ENCODE results near the gene SLC19A1.
"Not testable (repeated sequence)": the region's sequence is repeated elsewhere in the genome, so short reads cannot be mapped to it uniquely, and the experiment has no call there.

SLC19A1 gene

GRCh38 chr21:45568383-45568782 is 26.1 kb upstream of the SLC19A1 start:
- H3K4me1 ChIP-seq (ENCODE audit: insufficient read depth, low read length), result no peaks in the 10 kb centered on the region

DNA sequence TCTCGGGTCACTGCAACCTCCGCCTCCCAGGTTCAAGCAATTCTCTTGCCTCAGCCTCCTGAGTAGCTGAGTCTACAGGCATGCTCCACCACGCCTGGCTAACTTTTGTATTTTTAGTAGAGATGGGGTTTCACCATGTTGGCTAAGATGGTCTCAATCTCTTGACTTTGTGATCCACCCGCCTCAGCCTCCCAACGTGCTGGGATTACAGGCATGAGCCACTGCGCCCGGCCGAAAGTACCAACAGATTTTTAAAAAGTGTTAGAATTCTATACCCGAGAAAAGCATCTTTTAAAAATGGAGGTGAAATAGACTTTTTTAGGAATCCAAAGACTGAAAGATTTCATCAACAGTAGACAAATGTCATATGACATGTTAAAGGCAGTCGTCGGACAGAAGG is 21.9 kb upstream of the SLC19A1 start:
- H3K27me3 ChIP-seq (ENCODE audit: insufficient read depth, low read length); H3K36me3 ChIP-seq (ENCODE audit: insufficient read depth, low read length); H3K27ac ChIP-seq (ENCODE audit: low read depth, low read length); H3K4me3 ChIP-seq (ENCODE audit: low read length); H3K9ac ChIP-seq (ENCODE audit: low read depth, low read length); H3K4me1 ChIP-seq (ENCODE audit: insufficient read depth, low read length); H3K9me3 ChIP-seq (ENCODE audit: insufficient read depth, low read depth, low read length): not testable (repeated sequence)
- WGBS, result 94% methylated on average over 11 of the region's 11 CpGs

More at GRCh38 chr21:45568383-45568782, 26.1 kb upstream of the SLC19A1 start:
- Histone ChIP-seq H3K4me3 (ENCODE audit: low read length) (no peak overlapping the region), H3K9ac (ENCODE audit: low read depth, low read length) (no peak overlapping the region), H3K27me3 (ENCODE audit: insufficient read depth, low read length) (no peaks in the 10 kb centered on the region; the same call in 1 of the 2 replicates), H3K36me3 (ENCODE audit: insufficient read depth, low read length) (no peaks in the 10 kb centered on the region), H3K9me3 (ENCODE audit: insufficient read depth, low read depth, low read length) (peaks cover 3% of the 10 kb centered on the region; the same call in 1 of the 2 replicates), H3K27ac (ENCODE audit: low read depth, low read length) (no peak overlapping the region)
- WGBS, result 98% methylated on average over 2 of the region's 3 CpGs

- peaks cover under 1% of the 10 kb centered on the region; the same call in 1 of the 2 replicates for H3K27me3 ChIP-seq (ENCODE audit: insufficient read depth, low read length)
- H3K36me3 ChIP-seq (ENCODE audit: insufficient read depth, low read length), result no peaks in the 10 kb centered on the region
- no peak overlapping the region for H3K4me3 ChIP-seq (ENCODE audit: low read length)
- H3K9me3 ChIP-seq (ENCODE audit: insufficient read depth, low read depth, low read length), result peaks cover 3% of the 10 kb centered on the region; the same call in 1 of the 2 replicates
- H3K9ac ChIP-seq (ENCODE audit: low read depth, low read length), result no peak overlapping the region
- WGBS, result 89% methylated on average over 5 of the region's 6 CpGs
- no peaks in the 10 kb centered on the region; the same call in 1 of the 2 replicates for H3K4me1 ChIP-seq (ENCODE audit: insufficient read depth, low read length)
- H3K27ac ChIP-seq (ENCODE audit: low read depth, low read length), result no peak overlapping the region
These were observed 20.7 kb upstream of the SLC19A1 start for GRCh38 chr21:45562965-45563364.

- no peaks in the 10 kb centered on the region for H3K36me3 ChIP-seq (ENCODE audit: insufficient read depth, low read length)
- no peak overlapping the region for H3K9ac ChIP-seq (ENCODE audit: low read depth, low read length)
- 90% methylated on average over 10 of the region's 10 CpGs for WGBS
- peaks cover 3% of the 10 kb centered on the region; the same call in 1 of the 2 replicates for H3K9me3 ChIP-seq (ENCODE audit: insufficient read depth, low read depth, low read length)
- no peaks in the 10 kb centered on the region; the same call in 1 of the 2 replicates for H3K4me1 ChIP-seq (ENCODE audit: insufficient read depth, low read length)
- H3K4me3 ChIP-seq (ENCODE audit: low read length), result no peak overlapping the region
- no peak overlapping the region for H3K27ac ChIP-seq (ENCODE audit: low read depth, low read length)
- peaks cover 5% of the 10 kb centered on the region; the same call in 1 of the 2 replicates for H3K27me3 ChIP-seq (ENCODE audit: insufficient read depth, low read length)
These were observed 20.2 kb upstream of the SLC19A1 start for GRCh38 chr21:45562402-45562801.

DNA sequence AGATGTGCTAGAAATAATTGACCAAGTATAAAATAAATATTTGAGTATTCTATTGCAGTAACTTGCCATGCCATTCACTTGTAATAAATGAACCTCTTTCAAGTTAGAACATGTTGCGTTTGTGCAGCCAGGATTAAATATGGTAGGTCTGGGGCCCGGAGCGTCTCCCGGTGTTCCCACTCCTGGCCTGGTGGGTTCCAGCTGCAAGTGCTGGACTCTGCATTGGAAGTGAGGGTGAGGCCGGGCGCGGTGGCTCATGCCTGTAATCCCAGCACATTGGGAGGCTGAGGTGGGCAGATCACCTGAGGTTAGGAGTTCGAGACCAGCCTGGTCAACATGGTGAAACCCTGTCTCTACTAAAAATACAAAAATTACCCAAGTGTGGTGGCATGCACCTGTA is 19.0 kb upstream of the SLC19A1 start:
- 97% methylated on average over 8 of the region's 8 CpGs for WGBS
- not testable (repeated sequence) for H3K9ac ChIP-seq (ENCODE audit: low read depth, low read length); H3K27ac ChIP-seq (ENCODE audit: low read depth, low read length); H3K4me1 ChIP-seq (ENCODE audit: insufficient read depth, low read length); H3K27me3 ChIP-seq (ENCODE audit: insufficient read depth, low read length); H3K9me3 ChIP-seq (ENCODE audit: insufficient read depth, low read depth, low read length); H3K36me3 ChIP-seq (ENCODE audit: insufficient read depth, low read length); H3K4me3 ChIP-seq (ENCODE audit: low read length)

DNA sequence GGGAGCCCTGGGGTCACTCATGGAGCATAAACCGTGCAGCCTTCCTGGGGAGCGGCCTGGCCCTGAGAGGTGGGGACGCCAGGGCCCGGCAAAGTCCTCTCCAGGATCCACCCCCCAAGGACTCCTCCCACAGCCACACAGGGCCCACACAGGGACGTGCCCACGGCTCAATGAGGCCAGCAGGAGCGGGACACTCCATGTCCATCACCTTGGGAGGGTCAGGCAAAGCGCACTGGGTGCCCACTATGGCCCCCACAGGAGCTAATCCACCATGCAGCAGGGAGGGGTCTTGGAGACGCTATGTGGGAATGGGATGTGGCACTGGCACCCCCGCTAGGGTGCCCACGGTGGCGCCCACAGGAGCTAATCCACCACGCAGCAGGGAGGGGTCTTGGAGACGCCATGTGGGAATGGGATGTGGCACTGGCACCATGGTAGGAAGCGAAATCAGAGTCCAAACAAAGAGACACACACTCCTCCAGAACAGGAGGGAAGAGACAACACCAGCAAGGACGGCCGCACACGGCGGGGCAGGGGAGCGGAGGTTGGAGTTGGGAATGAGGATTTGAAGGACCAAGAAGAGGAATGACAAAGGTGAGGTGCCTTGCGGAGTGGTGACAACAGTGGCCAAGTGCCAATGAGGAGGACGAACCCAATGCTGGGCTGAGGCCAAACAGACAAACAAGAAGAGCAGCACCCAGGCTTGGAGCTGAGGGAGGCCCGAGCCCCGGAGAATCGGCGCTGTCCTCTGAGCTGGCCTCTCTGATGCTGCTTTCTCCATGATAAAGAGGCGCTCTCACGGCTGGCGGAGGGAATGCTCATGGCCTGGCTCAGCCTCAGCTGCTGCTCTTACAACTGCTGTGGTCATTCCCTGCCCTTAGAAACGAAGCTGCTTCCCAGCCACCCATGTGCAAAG is 18.1 kb upstream of the SLC19A1 start:
- WGBS, result 84% methylated on average over 29 of the region's 30 CpGs
- H3K27me3 ChIP-seq (ENCODE audit: insufficient read depth, low read length), result peaks cover 5% of the 10 kb centered on the region; the same call in 1 of the 2 replicates

GRCh38 chr21:45559216-45560105 is 17.2 kb upstream of the SLC19A1 start:
- H3K27ac ChIP-seq (ENCODE audit: low read depth, low read length), result no peak overlapping the region
- WGBS, result 80% methylated on average over 29 of the region's 29 CpGs
- H3K4me1 ChIP-seq (ENCODE audit: insufficient read depth, low read length), result no peaks in the 10 kb centered on the region; the same call in 1 of the 2 replicates
- no peaks in the 10 kb centered on the region for H3K36me3 ChIP-seq (ENCODE audit: insufficient read depth, low read length)
- H3K4me3 ChIP-seq (ENCODE audit: low read length), result no peak overlapping the region
- no peak overlapping the region for H3K9ac ChIP-seq (ENCODE audit: low read depth, low read length)
- peaks cover 5% of the 10 kb centered on the region; the same call in 1 of the 2 replicates for H3K27me3 ChIP-seq (ENCODE audit: insufficient read depth, low read length)
- H3K9me3 ChIP-seq (ENCODE audit: insufficient read depth, low read depth, low read length), result peaks cover 3% of the 10 kb centered on the region; the same call in 1 of the 2 replicates

More for the DNA sequence above, 18.1 kb upstream of the SLC19A1 start:
- H3K4me3 ChIP-seq (ENCODE audit: low read length), result no peak overlapping the region
- H3K27ac ChIP-seq (ENCODE audit: low read depth, low read length), result no peak overlapping the region
- H3K36me3 ChIP-seq (ENCODE audit: insufficient read depth, low read length), result no peaks in the 10 kb centered on the region
- peaks cover 3% of the 10 kb centered on the region; the same call in 1 of the 2 replicates for H3K9me3 ChIP-seq (ENCODE audit: insufficient read depth, low read depth, low read length)
- no peaks in the 10 kb centered on the region; the same call in 1 of the 2 replicates for H3K4me1 ChIP-seq (ENCODE audit: insufficient read depth, low read length)
- H3K9ac ChIP-seq (ENCODE audit: low read depth, low read length), result no peak overlapping the region

DNA sequence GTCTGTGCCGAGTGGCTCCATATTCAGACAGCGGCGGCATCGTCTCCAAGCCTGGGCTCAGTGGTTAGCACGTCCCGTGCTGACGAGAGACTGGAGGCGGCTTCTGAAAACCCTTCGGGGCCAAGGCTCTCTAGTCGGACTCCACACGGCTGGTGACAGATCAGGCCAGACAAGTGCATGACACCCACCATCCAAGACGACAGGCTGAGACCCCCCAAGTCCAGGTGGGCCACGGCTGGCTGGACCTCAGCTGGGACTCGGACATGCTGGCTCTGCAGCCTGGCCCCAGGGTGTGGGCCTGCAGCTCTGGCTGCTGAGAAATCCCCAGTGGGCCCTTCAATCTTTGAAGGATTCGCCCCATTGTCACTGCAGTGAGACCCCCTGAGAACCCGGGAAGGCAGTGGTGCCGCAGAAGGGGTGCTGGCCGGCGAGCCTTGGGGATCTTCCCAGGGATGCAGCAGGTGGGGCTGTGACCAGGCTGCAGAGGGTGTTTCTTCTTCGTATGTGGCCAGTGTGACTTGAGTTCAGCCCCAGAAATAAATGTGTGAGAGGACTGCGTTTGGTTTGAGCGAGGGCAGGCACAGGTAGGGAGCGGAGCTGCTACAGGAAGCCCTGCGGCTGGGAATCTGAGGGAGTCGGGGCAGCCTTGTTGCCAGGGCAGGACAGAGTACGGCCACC is 15.9 kb upstream of the SLC19A1 start:
- H3K27me3 ChIP-seq (ENCODE audit: insufficient read depth, low read length), result peaks cover 5% of the 10 kb centered on the region; the same call in 1 of the 2 replicates
- H3K27ac ChIP-seq (ENCODE audit: low read depth, low read length), result no peak overlapping the region
- no peaks in the 10 kb centered on the region for H3K9me3 ChIP-seq (ENCODE audit: insufficient read depth, low read depth, low read length)
- no peak overlapping the region for H3K9ac ChIP-seq (ENCODE audit: low read depth, low read length)
- no peaks in the 10 kb centered on the region; the same call in 1 of the 2 replicates for H3K4me1 ChIP-seq (ENCODE audit: insufficient read depth, low read length)
- 94% methylated on average over 26 of the region's 26 CpGs for WGBS
- no peaks in the 10 kb centered on the region for H3K36me3 ChIP-seq (ENCODE audit: insufficient read depth, low read length)
- no peak overlapping the region for H3K4me3 ChIP-seq (ENCODE audit: low read length)

GRCh38 chr21:45557616-45558043 is 15.4 kb upstream of the SLC19A1 start:
- WGBS, result 95% methylated on average over 14 of the region's 14 CpGs
- no peak overlapping the region for H3K9ac ChIP-seq (ENCODE audit: low read depth, low read length)

More at GRCh38 chr21:45557616-45558043, 15.4 kb upstream of the SLC19A1 start:
- no peaks in the 10 kb centered on the region for H3K36me3 ChIP-seq (ENCODE audit: insufficient read depth, low read length)
- H3K4me1 ChIP-seq (ENCODE audit: insufficient read depth, low read length), result no peaks in the 10 kb centered on the region; the same call in 1 of the 2 replicates
- no peak overlapping the region for H3K4me3 ChIP-seq (ENCODE audit: low read length)
- no peak overlapping the region for H3K27ac ChIP-seq (ENCODE audit: low read depth, low read length)
- H3K27me3 ChIP-seq (ENCODE audit: insufficient read depth, low read length), result peaks cover 5% of the 10 kb centered on the region; the same call in 1 of the 2 replicates
- no peaks in the 10 kb centered on the region for H3K9me3 ChIP-seq (ENCODE audit: insufficient read depth, low read depth, low read length)
